ENCODE measurements around the gene SLC25A27.

The SLC25A27 gene

DNA sequence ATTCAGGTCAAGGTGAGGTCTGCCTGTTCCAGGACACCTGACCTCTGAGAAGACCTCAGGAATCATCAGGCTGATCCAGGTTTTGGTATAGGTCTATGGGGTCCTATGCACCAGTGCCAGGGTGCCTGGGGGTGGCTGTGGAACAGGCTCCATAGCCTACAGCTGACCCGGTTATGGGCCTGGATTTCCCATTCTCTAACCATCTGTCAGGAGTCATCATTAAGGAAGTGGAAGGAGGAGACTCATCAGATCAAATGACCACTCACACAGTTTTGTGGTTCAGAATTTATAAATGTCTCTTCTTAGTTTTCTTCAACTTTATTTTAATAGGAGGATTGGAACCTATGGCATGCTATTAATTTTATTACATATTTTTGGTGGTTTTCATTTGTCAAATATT lies 67.6 kb downstream of the SLC25A27 start:
- DNase-seq: no peak
